T-helper 1 cell (primary cell): ENCODE data around the gene MSRB1.

ENCODE experiments used
- DNase-seq, 5 donors: peaks; one replicate each; pipeline ENCODE4 v3.0.0-alpha.2; 2012 to 2020

The MSRB1 gene

DNA sequence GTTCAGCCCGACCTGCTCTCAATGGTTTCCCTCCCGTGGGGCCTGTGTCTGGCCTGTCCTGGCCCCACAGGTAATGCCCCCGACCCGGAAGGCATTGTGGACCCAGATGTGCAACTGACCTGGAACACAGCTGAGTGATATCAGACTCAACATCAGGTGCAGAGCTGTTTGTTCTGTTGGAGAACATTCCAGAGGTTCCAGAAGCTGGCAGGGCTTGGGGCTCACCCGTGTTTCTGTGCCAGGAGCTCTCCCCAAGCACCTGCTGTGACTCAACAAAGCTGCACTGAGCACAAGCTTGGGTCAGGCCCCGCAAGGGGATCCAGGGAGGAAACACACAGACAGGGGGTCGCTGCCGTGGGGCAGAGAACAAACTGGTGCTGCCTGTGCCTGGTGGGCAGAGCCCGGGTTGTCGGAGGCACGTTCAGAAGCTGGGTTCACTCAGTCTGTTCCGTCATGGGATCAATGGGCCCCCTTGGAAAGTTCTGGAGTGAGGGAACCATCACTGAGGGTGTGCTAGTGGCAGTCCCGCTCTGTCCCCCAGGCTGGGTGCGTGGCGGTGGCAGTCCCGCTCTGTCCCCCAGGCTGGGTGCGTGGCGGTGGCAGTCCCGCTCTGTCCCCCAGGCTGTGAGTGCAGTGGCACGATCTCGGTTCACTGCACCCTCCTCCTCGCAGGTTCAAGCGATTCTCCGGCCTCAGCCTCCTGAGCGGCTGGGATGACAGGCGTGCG is 46.9 kb downstream of the MSRB1 start:
- DNase-seq: no peak

- DNase-seq: no peak
Measured at GRCh38 chr16:1895068-1895467, 47.9 kb downstream of the MSRB1 start.

DNA sequence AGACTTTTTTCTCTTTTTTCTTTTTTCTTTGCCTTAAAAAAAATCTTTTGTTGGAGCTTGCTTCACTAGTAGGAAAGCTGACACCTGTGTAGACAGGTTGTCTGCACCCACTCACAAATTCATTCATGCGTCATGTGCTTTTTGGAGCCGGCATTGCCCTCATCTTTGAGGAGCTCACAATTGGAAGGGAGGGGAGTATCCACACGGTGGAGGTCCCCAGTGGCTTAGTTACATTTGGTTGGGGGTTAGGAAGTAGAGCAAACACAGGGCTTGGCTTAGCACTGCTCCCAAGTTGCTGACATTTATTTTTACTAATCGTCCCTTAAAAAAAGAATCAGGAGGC is 52.3 kb downstream of the MSRB1 start:
- DNase-seq: no peak

- no peak for DNase-seq
Measured at GRCh38 chr16:1890024-1890707, 52.8 kb downstream of the MSRB1 start.
